Stimulated activated CD4-positive, alpha-beta T cell treated with anti-CD3 and anti-CD28 coated beads, Interleukin-2, amount 100 ng/mL, for 4 hours (primary cell): ENCODE results near the gene LMCD1.

Experiments used
- DNase-seq: peaks from one replicate; pipeline ENCODE4 v3.0.0-alpha.2; 2020; ENCODE audit warnings: low read depth

The LMCD1 gene

DNA sequence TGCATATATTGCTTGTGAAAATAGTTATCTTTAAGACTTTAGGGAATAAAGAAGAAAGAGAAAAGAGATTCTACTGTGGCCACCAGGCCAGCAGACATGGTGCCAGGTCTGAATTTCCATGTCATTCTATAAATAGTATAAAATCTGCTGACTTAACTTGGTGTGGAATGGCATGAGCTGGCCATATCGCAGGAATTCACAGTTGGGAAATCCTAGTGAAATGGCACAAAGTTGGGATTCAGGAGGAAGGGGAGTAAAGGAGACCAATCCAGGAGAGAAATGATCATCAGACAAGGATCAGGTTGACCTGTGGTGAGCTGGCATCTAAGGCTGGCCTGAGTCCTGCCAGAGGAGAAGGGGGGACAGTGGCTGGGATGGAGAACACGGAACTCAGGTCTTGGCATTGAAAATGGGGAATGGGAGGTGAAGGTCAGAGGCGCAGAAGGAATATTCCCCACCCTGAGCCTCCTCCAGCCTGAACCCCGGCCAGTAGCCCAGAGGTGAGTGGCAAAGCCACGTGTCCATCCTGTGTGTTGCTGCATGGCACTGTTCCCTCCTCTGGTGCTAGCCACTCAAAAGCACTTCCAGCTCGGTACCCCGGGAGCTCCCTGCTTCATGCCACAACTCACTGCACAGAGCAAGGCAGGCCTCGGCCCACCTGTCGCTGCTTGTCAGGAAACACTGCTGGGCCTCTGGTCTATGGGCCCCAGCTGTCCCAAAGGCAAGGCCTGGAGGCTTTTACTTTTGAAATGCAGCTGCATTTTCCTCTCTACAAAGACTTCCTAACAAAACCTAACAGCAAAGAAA, 91.6 kb downstream of the LMCD1 start:
- DNase-seq, result no peak

DNA sequence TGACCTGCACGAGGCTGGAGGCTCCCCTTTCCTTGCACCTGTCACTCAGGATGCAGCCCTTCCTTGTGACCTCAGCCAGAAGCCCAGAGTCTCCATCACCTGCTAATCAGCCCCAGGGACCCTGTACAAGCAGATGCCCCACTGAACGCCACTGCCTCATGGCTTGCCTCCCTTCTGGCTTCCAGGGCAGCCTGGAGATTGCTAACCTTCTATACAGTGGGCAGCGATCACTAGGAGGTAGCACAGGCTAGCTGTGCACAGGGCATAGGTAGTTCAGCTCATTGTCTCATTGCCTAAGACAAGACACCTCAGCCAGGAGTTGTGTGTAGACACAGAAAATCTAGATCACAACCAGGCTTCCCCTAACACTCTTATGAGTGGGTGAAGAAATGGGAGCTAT, 93.6 kb downstream of the LMCD1 start:
- no peak for DNase-seq

DNA sequence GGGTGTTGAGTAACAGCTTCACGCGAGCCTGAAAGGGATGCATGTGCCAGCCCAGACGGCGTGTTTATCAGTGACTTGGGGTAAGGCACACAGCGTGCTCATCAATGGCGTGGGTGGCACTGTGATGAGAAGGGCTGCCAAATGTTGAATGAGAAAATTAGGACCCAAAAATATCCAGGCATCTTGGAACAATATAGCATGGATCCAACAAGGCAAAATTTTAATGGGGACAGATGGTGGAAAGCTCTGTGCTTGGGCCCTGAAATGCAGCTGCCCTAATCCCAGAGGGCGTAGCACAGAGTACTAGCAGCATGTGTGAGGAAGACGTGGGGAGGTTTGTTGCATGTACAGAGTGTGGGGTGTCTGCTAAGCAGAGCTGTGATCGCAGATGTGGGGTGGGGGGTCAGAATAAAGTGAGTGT, 94.1 kb downstream of the LMCD1 start:
- no peak for DNase-seq

DNA sequence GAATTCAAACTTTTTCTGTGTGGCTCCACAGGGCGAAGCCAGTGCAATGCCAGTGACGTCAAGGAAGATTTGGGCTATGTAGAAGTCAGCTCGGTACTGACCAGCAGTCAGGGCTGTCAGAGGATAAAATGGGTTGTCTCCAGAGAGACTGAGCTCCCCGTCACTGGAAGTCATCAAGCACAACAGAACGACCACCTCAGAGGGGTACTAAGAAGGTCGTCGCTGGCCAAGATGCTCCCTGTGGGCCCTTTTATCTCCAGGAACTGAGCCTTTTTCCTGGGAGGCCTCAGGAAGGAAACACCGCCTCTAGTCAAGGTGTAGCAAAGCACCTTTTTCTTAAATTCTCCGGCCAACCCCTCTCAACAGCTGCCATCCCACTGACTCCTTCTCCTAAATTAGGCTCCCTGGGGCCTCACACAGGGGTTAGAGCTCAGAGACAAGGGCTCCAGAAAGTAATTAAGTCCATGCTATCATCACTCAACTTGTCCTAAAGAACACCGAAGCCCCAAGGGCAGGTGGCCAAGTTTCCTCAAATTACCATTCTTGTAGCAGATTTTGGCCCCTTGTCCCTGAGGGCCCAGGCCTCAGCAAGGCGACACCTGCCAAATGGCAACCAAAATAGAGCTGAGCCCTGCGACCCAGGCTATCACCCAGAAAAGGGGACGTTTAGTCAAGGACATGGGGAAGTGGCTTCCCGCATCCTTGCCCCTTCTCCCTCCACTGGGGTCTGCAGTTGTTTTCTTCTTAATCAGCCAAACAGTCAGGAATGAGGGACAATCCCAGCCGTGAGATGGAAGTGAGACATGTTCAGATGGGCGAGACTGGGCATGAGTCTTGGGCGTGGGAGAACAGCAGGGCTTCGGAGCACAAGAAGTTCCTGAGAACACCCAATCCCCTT, 94.9 kb downstream of the LMCD1 start:
- DNase-seq, result no peak

DNA sequence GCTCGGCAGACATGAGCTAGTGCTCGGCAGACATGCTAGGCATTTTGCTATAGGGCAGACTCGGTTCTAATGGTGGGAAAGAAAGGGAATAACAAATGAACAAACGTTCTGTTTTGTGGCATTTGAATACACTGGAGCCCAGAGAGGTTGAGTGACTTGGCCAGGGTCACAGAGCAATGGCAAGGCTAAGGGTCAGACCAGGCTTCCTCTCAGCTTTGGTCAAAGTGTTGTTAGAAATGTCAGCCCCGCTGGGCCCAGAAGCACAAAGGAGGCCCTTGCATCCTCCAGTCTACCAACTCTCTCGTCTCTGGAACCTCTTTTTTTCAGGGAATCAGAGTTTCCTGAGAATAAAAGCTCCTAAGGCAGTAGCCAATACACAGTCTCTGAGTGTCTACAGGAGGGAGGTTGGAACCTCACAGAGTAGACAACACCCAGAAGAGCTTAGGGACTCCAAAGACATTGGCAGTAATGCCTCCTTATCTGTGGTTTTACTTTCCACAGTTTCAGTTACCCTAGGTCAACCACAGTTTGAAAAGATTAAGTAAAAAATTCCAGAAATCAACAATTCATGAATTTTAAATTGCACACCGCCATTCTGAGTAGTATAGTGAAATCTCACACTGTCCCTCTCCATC, 95.7 kb downstream of the LMCD1 start:
- no peak for DNase-seq

DNA sequence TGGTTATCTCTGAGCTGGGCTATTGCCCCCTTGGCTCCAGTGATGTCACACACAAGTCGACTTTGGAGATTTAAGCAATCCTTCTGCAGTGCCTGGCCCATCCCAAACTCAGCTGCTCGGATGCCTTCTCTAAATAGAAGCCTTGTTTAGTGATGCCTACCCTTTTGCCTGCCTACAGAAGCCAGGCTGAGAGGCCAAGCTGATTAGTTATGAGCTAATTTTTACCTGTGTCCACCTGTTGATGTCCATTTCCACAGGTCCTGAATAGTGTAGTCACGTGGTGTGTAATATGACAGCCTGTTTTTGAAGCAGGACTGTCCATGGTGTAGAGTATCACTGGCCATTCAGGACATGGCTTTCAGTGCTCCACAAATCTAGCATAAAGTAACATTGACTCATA, 97.5 kb downstream of the LMCD1 start:
- no peak for DNase-seq

DNA sequence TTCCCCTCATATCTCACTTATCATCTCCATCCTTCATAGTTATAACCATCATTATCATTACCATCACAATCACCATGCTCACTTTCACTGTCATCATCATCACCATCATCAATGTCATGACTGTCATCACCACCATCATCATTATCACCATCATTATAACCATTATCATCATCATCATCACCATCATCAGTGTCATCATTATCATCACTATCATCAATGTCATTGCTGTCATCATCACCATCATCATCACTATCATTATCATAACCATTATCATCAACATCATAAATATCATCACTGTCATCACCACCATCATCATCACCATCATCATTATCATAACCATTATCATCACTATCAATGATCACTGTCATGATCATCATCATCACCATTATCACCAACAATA, 98.8 kb downstream of the LMCD1 start:
- DNase-seq, result no peak

DNA sequence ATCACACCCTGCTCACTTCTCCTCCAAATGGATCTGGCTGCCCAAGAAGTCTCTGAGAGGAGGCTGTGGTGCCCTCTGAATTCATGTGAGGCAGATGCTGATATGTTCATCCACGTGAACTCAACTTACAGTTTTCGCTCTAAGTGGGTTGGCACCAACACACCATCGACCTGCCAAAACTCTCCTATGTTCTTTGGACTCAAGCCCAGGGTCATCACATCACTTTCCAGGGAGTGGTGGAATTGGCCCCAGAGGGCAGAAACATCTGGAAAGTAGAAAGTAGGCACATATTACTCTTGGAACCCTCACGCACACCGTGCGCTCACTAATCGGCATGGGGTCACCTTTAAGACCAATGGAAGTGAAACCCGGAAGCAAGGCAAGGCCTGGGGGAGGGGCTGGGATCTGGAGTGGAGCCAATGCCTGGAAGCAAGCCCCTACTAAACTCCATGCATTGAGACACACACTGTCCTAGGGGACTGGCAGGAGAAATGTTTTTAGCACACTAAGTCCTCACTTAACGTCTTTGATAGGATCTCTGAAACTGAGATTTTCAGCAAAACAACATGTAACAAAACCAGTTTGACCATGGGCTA, 101.6 kb downstream of the LMCD1 start:
- DNase-seq, result no peak

DNA sequence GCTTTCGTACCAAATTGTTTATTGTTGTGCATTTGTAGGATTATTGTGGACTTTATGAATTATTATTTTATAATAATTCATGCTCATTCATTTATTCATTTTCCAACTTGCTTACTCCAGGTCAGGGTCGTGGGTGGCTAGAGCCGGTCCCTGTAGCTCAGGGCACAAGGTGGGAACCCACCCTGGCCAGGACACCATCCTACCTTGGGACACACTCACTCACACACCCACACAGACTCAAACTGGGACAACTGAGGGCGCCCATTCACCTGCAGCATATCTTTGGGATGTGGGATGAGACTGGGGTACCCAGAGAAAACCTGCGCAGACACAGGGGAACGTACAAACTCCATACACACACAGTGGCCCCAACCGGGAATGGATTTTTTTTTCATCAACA, 102.4 kb downstream of the LMCD1 start:
- DNase-seq, result no peak

DNA sequence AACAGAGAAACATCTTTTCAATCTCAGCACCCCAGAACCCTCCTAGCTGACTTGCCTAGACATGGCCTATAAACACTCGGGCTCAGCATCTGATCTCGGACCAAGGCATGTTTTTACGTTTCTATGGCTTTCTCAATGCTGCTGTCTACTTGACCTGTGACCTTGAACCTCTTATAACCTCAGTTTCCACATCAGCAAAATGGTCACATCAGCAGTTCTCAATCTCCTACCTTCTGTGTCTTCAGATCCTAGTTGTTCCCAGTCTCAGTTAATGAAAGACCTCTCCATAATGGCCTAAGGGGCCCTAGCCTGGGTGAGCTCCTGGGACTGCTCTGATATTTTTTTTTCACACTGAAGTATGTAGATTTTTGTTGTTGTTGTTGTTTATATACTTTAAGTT, 103.4 kb downstream of the LMCD1 start:
- no peak for DNase-seq

DNA sequence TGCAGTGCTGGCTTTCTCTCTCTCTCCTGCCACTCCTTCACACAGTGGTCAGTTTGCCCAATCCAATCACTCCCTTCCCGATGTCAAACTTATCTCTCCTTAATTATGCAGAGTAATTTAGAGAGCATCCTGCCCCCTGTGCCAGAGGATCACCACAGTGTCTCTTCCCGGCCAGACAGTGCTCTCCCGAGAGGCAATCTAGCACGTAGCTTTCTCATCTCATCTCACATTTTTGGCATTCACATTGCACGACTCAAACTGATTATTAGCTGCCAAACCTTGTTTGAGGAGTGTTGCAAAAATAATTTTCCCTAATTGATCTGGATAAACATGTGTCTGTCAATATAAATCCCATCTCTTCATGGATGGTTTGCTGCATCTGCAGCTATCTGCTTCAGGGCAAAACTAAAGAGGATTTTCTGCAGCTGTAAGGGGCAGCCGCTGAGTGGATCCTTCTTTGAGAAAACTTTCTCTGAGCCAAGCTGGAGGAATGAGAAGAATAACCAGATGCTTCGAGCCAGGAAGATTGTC, 105.1 kb downstream of the LMCD1 start:
- DNase-seq, result no peak

DNA sequence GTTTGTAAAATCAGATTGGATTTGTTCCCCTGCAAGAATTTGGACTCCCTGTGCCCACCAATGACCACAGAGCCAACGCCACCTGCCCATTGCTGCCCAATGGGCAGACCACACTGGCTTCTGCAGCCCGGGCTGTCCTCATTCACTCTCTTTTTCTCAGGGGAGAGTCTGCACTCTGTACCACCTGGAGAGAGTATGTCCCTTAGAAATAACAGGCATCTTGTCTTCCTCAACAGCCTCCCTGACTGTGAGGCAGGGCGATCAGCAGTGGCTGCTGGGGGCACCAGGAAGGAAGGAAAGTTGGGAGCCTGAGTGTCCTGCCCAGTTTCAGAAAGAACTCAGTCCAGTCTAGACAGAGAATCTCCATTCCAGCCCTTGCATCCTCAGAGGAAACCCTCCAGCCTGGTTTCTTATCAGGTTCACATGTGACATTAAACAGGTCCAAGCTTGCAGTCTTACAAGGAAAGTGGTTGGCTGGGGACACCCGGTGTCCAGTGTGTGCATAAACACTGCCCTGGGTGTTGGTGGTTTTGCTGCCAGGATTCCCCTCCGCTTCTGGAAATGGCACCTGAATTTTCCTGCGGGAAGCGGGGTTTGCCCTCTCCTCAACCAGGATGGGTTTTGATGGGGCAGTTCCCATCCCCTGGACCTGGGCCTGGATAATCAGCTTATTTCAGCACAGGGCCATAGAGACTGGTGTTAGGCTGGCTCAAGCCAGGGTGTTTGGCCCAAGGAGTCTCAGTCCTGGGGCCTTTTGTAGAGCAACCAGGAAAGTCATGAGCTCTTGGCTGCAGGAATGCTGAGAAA, 105.8 kb downstream of the LMCD1 start:
- DNase-seq, result no peak

DNA sequence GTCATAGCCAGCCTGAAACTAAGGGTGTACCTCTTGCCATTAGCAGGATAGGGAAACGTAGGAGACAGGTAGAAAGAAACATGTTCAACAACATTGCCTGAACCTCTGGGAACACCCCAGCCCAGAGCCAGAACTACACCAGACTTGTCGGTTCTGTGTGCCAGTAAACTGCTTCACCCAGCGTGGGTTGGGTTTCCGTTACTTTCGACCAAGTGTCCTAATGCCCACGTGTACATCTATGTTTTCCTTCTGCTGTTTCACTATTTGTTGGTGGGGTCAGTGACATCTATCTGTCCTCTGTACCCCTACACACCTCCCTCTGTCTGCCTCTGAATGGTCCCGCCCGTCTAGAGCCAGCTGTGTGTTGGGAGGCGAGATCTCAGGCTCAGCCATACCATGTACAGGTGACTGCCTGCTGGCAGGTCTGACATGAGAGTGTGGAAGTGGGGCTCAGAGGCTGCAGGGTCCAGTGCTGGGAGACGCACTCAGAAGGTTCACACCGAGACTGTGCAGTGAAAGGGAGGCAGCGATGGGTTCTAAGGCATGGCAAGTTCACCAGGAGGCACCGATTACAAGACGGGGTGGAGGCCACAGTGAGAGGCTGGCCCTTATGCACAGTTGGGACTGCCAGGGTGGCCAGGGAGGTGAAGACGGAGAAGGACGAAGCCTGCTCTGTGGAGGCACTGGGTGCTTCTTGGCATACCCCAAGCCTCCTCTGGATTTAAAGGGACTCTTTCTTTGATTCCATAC, 106.6 kb downstream of the LMCD1 start:
- no peak for DNase-seq

DNA sequence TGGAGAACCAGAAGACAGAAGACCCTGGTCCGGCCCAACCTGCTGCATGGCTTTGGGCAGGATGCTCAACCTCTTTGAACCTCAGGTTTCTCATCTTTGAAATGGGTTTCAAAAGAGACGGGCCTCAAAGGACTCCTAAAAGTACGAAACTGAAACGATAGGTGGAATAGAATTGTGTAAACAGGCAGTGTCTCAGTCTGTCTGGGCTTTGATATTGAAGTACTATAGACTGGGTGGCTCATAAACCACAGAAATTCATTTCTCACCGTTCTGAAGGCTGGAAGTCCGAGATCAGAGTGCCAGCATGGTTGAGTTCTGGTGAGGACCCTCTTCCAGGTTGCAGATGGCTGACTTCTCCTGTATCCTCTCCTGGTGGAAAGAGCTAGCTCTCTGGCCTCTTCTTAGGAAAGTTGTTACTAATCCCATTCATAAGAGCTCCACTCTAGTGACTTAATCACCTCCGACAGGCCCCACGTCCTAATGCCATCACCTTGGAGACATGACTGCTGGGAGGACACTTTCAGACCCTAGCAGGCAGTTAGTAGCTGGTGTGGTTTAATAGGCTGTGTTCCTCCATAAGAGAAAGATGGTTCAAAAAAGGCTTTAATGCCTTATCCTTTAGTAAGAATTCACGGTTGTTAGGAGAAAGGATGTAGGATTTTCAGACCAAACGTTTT, 107.3 kb downstream of the LMCD1 start:
- DNase-seq, result no peak

DNA sequence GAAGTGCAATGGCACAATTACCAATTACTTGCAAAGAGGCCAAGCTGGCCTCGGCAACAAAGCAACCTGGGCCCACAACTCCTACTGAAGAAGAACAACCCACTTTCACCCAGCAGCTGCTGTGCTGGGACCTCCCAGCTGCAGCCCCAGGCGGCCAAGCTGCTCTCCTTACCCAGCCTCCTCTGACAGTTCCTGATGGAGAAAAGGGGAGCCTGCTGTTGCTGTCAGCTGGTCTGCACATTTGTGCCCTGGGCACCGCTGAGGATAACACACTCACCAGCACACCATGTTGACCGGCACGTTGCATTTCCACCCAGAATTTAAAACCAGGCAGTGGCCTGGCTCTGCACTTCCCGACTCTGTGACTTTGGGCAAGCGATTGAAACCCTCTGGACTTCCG, 109.3 kb downstream of the LMCD1 start:
- DNase-seq, result no peak

DNA sequence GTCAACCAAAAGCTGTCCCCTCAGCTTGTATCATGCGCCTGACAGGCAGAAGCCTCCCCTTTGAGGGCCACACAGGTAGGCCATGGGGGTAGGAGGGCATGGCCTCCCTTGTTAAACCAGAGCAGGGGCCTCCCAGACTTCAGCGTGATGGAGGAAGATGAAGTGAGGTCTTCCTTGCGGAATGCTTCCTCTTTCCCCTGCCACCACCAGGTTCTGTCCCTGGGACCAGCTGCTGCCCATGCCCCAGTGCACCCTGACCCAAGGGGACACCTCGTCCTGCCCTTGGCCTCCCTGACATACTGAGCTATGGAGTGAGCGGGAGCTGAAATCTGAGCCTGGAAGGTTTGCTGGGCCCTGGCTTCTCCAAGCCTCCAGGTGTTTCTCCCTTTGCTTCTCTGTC, 116.3 kb downstream of the LMCD1 start:
- DNase-seq, result no peak

DNA sequence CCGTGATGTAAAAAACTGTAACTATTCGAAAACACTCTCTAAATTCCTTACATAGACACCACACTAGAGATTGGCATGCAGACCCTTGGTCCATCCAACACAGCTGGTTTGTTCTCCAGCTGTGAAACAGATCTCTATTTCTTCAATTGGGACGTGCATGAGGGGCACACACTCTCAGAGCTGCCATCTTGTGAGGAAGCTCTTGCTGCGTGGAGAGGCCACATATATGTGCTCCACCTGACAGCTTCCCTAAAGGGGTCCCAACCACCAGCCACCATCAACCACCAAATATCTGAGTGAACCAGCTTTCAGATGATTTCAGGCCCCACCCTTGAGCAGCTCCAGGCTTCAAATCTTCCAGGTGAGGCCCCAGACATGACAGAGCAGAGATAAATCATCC, 117.3 kb downstream of the LMCD1 start:
- no peak for DNase-seq

DNA sequence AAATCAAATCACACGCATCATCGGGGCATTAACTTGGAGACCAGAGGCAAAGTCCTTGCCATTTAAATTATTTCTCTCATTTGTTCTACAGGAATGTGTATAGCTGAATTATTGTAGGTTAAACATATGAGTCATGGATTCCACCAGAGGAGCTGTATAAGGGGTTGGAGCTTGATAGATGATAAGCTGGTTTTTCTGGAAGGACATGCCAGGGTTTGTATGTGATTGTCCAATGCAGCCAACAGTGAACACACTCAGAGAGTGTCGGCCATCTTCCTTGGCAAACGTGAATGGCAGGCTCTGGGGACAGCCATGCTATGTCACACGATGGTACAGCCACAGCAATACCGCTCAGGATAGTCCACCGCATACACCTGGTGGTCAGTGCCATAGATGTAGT, 117.9 kb downstream of the LMCD1 start:
- no peak for DNase-seq

DNA sequence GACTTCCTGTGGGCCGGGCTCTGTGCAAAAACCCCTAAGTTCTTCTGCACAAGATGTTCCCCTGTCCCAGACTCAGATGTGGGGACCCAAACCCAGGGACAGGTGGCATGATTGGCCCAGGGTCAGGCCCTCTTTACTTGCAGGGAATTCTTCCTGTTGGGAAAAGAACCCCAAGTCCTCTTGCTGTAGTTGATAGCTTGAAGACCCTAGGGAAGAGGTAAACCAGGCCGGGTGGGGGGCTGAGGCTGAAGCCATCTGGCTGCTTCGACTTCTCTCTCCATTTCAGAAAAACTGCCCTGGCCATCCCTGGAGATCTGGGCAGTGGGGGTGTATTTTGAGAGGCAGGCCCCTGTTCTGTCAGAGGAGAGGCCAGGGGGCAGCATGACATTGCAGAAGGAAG, 119.5 kb downstream of the LMCD1 start:
- DNase-seq, result no peak

DNA sequence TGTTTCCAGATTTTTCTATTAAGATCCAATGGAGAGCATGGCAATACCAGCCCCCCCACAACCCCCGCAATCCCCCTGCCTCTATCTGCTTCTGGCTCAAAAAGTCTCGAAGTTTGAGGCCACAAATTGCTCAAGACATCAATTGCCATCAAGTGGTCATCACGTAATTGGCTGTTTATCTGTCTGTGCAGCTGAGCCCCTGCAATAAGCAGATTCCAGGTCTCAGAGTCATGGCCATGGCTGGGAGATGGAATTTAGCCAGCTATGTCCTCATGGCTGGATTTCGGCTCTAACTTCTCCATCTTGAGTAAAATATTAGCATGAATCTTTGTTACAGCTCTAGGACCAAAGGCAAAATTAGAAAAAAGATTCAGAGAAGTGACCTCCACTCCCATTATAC, 120.2 kb downstream of the LMCD1 start:
- DNase-seq, result no peak
